ENCODE measurements around the gene IGF2. TPM values are rescaled to one million over a fixed set of nuclear protein-coding genes. Genes with fewer than 3 reads are reported as not detected.

The IGF2 gene
- polyA plus RNA-seq, 1 donor, result 738 TPM

DNA sequence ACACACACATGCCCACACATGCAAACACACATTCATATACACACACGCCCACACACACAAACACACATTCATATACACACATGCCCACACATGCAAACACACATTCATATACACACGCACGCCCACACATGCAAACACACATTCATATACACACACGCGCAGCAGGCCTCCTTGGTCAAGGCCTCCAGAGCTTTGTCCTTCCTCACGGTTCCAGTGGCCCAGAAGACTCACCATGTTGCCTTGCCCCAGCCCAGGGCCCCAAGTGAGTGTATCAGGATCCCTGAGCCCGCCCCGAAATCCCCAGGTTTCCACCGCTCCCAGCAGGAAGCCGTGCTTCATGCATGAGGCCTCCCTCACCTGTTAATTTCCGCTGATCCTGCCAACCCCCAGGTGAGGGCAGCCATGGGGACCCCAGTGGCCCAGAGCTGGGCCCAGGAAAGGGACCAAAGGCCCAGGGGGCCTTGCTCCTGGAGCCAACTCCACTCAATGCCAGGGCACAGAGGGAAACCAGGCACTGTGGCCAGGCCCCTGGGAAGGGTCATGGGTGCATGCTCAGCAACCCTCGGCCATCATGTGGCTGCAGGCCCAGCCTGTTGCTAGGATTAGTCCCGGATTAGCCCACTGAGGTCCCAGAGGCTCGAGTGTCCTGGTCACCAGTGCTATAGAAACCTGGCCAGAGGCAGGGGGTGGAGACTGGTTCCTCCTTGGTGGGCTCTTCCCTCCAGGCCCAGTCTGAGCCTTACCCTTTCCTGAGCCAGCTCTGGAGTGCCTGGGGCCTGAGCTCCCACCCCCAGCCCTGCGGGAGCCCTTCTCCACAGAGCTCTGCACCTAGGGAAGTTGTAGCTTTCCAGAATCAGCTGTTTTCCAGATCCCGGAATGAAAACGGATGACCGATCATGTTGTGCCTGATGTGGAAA is 34.4 kb downstream of the IGF2 start:
- no peak for DNase-seq

DNA sequence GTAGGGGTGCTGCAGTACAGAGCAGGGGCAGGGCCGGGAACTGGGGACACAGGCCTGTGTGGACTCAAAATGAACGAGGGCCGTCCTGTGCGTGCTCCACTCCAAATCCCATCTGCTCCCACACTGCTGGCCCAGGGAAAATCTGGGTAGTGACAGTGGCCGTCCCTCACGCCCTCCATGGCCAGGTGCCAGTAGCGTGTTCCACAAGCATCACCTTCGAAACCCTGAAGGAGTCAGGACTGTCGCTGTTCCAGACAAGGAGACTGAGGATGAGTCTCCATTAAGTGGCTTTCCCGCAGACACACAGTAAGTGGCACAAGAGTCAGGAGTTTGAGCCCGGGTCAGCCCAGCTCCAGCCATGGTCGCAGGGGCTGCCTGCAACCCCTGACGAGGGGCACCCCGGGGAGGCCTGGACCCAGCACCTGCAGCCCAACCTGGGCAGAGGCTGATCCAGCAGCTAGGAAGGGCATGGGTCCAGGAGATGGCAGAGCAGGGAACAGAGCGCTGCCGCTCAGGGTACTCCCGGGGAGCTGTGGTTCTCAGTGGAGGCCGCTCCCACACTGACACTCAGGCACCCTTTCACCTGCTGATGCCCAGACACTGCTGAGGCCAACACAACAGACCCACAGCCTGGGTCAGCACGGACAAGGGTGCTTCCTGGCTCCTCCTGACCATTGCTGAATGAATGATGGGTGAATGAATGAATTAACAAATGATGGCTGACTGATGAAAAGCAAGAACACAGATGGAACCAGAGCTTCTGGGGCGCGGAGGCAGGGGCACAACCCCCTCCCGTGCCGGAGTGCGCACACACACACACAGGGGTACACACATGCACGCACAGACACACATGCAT is 35.3 kb downstream of the IGF2 start:
- no peak for DNase-seq

DNA sequence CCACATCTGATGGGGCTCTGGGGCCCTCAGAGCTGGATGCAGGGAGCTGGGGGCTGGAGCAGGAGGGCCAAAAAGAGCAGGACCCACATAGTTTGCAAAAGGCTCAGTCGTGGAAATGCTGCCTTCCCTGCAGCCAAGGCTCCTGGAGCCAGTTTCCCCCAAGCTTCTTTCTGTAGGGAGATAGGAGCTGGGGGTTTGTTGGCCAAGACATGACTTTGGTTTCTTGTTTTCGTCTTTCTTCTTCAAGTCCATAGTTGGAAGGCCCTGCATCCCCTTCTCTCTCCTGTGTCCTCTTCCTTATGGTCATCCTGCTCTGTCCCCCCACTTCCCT is 36.3 kb downstream of the IGF2 start:
- DNase-seq, result no peak

DNA sequence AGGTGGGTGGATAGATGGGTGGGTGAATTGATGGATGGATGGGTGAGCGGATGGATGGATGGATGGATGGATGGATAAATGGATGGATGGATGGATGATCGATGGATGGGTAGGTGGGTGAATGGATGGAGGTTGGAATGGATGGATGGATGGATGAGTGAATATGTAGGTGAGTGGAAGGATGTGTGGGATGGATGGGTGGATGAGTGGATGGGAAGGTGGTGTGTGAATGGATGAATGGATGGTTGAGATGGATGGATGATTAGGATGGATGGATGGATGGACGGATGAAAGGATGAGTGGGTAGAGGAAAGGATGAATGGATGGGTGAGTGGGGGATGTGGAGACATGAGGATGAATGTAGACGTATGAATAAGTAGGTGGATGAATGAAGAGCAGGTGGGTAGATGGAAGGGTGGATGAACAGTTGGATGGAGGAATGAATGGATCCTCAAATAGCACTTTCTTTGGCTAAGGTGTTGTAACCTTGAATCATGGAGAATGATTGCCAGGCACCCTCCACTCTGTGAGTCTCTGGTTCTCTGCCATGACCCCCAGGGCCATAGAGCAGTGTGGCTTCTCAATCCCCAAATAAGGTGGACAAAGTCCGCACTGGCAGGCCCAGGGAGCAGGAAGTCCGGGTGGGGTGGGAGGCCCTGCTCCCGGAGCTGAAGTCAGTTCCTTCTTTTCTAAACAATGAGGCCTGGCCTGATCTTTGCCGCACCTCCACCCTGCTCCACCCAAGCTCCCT is 36.9 kb downstream of the IGF2 start:
- DNase-seq, result no peak

DNA sequence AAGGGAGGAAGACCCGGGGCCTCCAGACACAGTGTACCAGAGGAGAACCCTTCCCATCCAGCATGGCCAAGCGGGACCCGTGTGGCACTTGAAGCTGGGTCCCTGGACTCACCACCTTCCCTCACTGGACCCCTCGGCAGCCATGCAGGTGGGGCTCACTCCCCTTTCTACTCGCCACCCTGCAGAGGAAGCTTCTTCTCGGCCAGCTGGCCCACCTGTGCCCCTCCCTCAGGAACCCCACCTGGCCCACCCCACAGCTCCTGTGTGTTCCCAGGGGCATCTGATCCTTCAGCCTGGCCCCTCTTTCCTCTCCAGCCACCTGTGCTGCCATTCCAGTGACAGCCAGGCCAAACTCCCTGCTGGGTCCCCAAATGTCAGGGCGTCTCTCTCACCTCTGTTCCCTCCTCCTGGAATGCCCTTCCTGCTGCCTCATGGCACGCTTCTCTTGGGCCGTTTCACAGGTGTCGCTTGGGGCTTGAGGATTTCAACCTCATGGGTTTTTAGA is 38.0 kb downstream of the IGF2 start:
- DNase-seq, result no peak

DNA sequence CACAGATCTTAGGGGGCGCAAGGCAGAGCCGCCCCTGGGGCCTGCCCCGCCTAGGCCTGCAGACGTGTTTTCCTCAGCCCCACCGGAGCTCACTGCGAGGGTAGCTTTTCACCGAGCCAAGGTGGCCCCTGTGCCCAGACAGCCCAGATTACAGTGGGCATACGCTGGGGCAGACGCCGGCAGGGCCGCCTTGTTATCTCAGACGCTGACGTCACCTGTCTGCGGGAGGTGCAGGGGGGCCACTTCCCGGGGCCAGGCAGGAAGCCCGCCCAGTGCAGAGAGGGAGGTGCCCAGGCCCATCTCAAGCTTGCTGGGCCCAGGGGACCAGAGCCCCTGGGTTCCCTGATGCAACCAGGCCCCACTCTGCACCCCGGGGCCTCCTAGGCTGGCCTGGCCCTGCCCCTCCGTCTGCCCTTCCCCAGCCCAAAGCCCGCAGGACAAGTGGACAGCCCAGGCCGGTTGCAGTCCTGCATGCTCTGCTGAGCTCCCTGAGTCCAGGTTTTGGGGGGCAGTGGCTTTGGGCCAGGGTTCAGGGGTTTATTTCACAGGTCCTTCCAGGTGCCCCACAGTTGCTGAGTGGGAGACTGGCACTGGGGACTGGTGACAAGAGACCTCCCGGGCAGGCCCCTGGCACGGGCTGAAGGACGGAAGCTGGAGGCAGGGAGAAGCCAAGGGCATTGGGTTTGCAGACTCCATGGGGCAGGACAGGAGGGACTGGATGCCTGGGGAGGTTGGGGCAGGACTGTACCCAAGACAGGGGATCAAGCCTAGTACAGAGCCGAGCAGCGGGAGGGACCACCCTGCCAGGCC is 38.6 kb downstream of the IGF2 start:
- DNase-seq, result no peak

DNA sequence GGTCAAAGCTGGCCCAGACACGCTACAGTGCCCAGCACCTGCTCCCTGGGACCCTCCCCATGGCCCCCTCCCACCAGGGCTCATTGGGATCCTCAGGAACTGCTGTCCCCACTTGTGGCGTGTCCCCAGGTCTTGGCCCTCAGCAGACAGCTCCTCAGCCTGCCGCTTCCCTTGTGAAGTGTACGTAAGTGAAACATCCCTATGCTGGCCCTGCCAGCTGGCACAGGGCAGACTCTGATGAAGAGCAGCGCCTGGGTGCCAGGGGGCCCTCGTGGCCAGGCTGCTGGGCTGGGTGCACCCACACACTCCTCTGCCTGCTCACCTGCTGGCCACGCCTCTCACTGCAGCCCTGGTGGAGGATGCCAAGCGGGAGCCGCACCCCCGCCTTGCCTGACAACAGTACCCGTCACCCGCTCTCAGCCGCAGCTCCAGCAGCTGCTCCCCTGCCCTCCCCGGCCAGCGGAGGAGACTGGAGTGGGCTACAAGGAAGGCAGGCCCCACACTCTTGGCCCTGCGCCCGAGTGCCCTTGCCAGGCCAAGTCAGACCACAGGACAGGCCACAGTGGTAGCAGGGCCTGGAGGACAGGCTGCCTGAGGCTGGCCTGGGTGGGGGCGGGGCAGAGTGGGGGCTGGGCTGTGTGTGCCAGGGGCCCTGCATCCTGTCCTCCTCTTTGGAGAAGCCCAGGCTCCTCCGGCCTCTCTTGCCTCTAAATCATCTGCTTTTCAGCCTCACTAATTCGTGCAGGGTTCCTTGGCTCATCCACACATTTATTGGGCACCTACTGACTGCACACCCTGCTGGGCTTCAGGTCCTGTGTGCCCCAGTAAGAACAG is 39.5 kb downstream of the IGF2 start:
- no peak for DNase-seq

DNA sequence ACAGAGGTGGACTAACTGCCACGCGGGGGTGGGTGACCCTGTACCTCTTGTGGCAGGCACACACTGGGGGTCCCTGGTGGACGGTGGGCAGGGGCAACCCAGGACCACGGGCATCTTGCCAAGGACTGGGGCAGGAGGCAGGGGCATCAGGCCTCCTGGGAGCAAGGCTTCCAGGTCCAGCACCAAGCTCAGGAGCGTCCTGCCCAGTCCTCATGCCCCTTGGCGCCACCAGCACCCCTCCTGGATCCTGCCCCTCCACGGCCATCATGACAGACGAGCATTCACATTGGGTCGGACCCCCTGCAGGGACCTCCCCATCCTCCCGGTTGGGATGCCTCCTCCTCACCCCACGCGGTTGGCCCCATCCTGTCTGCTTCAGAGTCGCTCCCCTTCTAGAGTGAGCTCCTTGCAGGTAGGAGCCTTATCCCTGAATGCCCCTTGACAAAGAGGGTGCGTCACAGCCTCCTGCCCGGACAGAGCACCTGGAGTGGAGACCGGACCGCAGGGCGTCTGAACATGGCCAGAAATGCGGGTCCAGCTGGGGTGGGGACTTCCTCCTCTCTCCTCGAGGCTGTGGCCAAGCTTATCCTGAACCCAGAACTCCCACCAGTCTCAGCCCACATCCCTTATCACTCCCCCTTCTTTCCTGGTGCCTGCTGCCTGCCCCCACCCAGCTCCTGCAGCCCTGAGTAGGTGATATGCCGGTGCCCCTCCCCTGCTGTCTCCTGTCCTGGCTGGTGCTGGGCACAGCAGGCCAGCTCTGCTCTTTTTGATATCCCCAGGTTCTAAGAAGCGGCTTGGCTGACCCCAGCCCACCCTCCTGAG is 40.3 kb downstream of the IGF2 start:
- DNase-seq, result no peak

DNA sequence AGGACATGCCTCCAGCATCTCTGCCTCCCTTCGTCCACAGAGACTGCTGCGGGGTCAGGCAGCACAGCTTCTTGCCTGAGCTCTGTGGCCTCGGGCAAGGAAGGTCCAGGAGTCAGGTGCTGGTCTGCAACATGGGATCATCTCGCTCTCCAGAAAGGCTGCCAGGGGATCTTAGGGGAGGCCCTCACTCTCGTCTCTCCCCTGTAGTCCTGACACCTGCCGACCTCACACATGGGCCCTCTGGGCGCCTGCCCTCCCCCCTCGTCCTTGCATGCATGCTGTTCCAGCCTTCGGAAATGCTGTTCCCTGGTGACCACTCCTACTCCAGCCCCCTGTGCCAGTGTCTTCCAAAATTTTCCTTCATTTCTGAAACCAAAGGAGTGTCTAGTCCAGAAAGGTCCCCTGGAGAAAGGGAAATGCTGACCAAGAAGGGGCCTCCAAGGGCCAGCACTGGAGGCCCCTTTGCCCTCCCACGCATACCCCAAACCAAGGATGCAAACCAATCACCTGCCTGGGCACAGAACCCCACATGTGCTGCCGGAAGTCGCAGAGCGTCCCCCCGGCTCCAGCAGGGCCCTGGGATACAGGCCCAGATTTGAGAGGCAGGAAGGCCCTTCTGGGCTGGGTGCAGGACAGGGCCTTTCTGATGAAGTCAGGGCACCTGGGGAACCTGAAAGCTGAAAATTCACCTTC is 41.0 kb downstream of the IGF2 start:
- DNase-seq, result no peak

DNA sequence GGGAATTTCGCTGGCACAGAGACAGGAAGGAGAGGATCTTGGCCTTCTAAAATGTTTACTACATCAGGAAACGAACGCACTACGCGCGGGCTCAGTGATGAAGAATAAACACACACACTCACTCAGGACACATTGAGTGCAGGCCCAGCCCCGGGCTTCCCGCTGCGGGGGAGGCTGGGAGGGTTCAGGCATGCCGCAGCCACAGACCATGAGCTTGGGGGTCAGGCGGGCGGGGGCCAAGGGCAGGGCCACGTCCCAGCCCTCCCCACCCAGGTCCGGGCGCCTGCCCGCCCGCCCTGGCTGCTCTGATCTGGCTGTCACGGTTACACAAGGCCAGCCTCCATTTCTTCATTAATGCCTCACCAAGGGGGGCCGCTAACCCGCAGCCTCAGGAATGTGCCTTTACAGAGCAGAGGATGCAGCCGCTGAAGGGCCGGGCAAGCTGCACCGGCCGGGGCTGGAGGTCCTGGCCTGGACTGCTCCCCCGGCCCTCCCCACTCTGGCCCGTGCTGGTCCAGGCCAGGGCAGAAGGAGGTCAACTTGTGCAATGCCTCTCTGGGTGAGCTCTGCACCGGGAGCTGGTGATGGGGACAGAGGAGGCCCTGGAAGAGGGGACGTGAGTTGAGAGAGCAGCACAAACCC is 41.7 kb downstream of the IGF2 start:
- peak; percentile 78 for DNase-seq

DNA sequence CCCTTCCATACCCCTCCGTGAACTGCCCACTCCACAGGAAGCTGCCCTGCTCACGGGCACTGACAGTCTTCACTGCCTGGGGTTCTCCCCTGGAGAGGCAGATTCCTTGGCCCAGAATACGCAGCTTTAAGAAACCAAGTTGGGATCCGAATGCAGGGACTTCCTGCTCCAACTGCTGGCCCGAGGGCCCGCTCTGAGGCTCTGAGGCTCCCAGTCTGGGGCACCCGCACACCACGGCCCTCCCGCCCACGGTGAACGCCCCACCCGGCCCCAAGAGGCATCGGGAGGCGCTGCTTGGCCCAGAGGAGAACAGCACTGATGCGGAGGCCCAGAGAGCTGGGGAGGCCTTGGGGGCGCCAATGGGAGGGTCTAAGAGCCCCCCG is 42.3 kb downstream of the IGF2 start:
- no peak for DNase-seq

DNA sequence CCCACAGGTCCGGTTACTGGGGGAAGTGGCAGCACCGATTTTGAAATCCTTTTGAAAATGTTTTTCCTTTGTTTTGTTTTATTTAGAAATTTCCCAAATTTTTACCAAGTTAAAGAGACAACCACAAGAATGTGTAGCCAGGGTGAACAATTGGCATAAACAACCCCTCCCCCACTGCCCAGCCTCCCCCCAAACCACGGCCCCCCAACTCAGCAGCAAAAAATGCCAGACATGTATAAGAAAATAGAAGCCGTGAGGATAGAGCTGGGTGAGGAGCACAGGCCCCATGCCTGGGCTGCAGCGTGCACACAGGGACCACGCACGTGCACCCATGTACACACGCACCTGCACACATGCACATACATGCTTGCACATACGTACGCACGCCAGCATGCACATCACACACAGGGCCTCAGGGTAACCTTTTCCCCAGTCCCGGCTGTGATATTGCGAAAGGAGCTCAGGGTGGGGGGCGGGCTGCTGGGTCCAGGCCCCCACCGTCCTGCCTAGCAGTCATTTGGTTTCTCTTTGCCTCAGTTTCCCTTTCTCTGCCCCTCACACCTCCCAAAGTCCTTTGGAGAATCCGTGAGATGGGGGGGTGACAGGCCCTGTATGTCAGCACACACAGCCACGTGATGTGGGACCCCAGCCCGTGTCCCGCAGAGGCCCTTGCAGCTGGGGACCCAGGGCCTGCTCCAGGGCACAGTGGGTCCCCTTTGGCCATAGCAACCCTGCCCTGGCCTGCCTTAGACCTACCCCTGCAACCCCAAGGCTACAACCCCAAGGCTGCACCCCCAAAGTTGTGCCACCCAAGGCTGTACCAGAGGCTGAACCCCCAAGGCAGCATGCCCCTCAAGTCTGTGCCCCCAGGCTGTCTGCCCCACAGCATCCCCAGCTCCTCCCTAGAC is 42.9 kb downstream of the IGF2 start:
- no peak for DNase-seq

DNA sequence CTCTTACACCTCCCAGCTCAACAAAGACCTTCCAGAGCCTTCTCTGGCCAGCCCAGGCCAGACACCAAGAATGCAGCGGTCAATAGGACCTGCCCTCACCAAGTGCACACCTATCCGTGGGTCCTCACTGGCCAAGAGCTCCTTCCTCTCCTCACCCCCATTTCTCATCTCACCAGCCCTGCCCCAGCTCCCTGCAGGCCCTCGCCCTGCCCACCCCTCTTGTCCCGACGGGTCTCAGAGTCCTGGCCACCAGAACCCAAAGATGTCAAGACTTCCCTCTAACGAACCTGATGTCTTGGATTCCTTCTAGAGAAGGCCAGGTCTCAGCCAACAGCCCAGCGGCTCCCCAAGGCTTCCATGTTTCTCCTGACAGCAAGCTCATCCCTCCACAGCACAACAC is 43.6 kb downstream of the IGF2 start:
- DNase-seq, result no peak

DNA sequence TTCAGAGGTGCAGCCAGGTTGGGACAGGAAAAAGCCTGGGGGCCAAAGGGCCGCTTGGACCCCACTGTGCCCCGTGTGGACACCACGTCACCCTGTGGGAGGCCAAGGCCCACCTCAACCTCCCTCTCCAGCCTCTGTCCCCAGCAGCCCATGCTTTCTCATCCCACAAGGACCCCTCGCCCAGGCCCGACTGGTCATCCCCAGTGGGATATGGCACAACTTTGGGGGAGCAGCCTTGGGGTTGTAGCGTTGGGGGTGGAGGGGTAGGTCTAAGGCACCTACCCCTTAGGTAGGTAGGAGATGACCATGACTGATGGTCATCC is 44.0 kb downstream of the IGF2 start:
- DNase-seq, result no peak

DNA sequence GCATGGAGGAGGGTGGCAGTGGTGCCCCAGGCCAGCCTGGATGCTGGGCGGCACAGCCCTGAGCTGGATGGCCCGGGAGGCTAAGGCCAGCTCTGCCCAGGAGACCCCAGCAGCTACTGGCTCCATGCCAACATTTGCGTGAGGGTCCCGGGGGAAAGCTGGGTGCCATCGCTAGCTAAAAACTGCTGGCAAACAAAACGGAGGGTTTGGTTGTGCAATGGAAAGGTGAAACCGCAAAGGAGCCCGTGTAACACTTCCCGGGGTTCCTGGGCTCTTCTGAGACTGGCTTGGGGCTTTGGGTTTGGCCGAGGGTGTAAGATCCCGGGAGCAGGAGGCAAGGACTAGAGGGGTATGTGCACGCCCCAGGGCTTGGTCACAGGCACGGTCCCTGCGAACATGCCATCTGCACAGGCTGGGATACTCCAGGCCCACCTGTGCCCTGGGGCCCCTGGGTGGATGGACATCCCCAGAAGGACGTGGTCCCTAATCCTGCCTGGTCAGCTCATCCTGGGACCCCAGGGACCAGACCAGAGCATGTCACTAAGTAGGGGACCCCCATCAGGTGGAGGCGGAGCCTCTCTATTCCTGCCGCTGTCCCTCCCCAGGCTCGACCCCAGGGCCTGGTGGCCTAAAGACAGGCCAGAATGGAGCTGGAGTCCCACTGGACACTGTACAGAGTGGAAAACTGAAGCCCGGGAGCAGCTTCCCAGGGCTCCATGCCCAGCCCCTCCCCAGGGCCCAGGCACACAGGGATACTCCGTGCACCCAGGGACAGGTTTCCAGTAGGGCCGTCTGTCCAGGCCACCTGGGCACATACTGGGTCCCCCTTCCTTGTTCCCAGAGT is 44.6 kb downstream of the IGF2 start:
- no peak for DNase-seq

DNA sequence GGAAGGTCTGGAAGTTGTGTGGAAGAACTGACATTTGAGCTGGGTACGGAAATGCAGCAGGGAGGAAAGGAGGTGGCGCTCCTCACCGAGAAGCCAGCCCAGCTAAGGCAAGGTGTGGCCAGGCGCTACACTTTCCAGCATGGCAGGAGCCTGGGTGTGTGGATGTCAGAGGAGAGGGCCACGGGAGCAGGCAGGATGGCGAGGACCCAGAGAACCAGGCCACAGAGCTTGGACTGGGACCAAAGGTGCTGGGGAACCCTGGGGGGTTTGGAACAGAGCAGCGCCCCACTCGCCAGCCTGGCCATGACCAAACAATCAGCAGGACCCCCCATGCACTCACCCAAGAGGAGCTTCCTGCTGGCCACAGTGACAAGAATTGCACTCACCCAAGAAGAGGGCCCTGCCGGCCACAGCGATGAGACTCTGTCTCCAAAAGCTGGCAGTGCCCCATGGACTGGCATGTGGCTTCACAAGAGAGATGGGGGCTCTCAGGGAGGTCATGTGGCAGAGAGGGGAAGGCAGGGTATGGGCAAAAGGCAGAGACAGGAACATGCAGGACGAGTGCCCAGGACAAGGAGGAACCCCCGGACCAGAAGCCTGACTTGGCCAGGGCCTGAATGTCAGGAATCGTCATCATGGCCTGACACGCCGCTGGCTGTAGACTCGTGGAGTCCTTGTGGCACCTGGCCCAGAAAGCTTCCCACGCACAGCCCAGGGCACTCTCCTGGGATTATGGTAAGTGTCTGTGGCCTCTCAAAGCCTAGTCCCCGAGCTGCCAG is 45.4 kb downstream of the IGF2 start:
- DNase-seq, result no peak
